Activated CD4-positive, alpha-beta T cell treated with anti-CD3 and anti-CD28 coated beads, Interleukin-2, amount 50 U/mL, for 1 hour (primary cell): ENCODE results near the gene FRY.

Experiments
- DNase-seq: peaks from one replicate; pipeline ENCODE4 v3.0.0-alpha.2; 2020

The FRY gene

DNA sequence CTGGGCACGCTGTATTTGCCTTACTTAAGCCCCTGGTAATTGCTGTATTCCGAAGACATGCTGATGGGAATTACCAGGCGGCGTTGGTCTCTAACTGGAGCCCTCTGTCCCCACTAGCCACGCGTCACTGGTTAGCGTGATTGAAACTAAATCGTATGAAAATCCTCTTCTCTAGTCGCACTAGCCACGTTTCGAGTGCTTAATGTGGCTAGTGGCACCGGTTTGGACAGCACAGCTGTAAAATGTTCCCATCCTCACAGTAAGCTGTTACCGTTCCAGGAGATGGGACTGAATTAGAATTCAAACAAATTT, 284.4 kb downstream of the FRY start:
- DNase-seq = no peak

DNA sequence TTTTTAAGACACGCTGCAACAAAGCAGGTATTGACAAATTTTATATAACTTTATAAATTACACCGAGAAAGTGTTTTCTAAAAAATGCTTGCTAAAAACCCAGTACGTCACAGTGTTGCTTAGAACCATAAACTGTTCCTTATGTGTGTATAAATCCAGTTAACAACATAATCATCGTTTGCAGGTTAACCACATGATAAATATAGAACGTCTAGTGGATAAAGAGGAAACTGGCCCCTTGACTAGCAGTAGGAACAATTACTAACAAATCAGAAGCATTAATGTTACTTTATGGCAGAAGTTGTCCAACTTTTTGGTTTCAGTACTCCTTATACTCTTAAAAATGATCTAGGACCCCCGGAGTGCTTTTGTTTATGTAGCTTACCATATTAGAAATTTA, 284.9 kb downstream of the FRY start:
- no peak for DNase-seq

DNA sequence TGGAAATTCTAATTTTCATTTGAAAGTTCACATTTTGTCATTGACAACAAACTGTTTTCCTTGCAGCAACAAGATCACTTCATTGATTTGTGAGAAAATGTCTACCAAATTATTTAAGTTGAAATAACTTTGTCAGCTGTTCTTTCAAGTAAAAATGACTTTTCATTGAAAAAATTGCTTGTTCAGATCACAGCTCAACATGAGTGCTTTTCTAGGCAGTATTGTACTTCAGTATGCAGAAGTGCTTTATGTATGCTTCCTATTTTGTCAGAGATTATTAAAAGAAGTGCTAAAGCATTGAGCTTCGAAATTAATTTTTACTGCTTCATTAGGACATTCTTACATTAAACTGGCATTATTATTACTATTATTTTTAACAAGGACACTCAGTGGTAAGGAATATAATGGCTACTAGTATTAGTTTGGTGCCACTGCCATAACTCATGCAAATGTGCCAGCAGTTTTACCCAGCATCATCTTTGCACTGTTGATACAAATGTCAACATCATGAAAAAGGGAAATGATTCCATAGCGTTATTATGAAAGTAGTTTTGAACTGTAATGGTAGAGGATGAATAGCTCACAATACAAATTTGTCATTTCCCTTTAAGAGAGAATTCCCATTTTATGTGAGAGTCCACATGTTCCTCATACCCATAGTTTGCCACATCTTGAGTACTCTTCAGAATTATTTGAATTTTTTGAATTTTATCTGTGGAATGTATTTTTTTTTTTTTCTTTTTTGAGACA, 286.3 kb downstream of the FRY start:
- DNase-seq = no peak

DNA sequence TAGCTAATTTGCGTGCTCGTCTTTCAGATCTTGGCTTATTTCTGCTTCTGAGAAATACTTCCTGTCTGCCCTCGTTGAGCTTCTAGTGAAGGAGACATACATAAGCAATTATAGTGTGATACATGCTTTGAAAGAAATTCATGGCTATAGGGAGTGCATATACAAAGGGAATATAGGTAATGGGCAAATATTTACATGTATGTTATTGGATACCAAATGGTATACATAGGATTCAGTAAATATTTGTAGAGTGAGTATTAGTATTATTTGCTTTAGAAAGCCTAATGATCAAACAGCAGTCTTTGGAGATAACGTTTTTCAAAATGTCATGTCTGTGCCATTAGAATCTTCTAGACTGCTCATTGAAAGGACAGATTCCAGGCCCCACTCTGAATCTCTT, 289.0 kb downstream of the FRY start:
- DNase-seq = no peak

DNA sequence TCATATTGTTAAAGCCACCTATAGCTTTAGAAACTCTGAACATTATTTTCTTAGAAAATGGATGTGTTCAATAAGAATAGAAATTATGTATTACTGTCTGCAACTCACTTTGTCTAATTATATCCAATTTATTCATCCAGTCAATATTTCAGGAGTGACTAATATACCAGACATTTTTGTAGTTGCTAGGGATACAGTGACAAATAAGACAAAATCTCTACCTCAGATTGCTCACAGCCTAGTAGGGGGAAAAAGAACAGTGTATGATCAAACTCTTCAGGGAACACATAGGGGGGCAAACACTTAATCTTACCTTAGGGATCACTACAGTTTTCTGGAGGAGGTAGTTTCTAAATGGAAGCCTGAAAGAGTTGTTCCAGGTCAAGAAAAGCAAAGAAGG, 292.3 kb downstream of the FRY start:
- DNase-seq = no peak

DNA sequence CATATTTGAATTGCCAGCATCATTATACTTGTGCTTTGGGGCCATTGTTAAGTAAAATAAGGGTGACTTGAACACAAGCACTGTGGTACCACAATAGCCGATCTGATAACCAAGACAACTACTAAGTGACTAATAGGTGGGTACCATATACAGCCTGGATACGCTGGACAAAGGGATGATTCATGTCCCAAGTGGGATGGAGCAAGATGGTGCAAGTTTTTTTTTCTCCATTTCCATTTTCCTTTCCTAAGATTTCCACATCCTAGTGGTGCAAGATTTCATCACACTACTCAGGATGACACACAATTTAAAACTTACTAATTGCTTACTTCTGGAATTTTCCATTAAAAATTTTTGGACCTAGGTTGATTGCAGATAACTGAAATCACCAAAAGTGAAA, 298.9 kb downstream of the FRY start:
- DNase-seq = no peak

DNA sequence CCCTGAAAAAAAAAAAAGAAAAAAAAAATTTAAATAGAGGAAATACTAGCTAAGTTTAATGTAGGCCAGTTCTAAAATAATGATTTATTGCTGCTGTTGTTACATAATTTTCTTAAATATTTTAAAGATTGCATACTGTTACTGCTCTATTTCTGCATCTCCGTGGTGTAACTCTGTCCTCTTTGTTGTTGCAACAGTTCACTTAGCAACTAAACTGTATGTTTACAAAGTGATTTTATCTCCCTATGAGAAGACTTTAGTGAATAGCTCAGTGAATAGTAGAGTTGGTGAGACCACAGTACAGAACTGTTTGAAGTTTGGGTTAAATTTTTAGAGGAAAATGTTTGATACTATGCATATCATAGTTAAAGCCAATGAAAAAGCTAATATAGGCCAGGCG, 303.1 kb downstream of the FRY start:
- no peak for DNase-seq

DNA sequence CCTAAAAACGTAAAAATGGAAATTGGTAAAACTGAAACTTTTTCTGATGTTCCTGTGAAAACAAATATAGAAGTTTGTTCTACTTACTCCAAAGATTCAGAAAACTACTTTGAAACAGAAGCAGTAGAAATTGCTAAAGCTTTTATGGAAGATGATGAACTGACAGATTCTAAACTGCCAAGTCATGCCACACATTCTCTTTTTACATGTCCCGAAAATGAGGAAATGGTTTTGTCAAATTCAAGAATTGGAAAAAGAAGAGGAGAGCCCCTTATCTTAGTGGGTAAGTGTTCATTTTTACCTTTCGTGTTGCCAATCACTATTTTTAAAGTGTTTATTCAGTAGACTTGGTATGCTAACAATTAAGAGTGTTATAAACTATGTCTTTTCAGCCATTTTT, 309.3 kb downstream of the FRY start:
- DNase-seq = no peak

DNA sequence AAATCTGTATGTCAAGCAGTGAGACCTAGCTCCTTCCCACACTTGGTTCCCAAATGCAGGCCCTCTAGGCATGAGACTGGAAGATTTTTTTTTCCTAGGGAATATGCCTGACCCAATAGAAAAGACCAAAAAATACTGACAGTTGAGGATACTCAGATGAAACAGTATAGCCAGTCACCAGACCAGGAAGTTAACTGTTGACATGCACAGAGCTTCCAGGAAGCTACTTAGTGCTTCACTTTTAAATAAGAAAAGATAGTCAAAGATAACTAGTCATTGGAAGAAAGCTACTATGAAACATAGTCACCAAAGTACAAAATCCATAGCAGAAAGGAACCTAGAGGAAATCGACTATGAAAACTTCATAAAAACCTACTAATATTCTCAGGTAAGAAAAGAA, 316.1 kb downstream of the FRY start:
- no peak for DNase-seq
